Transverse colon (tissue), 4 donors: Measurements from ENCODE around the gene SOX18.
A peak's percentile ranks its signal among the peaks of the same experiment; 100 is the strongest.

Experiments used
- EP300 ChIP-seq: sonication (generic); formaldehyde crosslinking; IDR thresholded peaks from one replicate; pipeline ENCODE4 v1.6.1; 2017; ENCODE audit warnings: antibody characterized with exemption, low read depth
- POLR2A ChIP-seq: fragments of 450-650 bp; IDR thresholded peaks from one replicate; pipeline ENCODE4 v1.6.1; 2016; ENCODE audit warnings: antibody characterized with exemption, mild to moderate bottlenecking, moderate library complexity
- POLR2AphosphoS5 ChIP-seq, 3 donors: sonication (generic); formaldehyde crosslinking; IDR thresholded peaks; one replicate each; pipeline ENCODE4 v1.6.1; 2016; ENCODE audit warnings: antibody characterized with exemption in 3 of 3
- TF ChIP-seq, protein P1 (sequence below), 5 experiments: fragments of 200-600 bp in 3 of 5; fragments of 450-650 bp in 2 of 5; sonication (generic) in 3 of 5; IDR thresholded peaks; 1 replicate in 2 of 5; 2 replicates in 3 of 5; pipeline ENCODE4 v1.5.1; 2016 to 2017; ENCODE audit warnings: antibody characterized with exemption in 5 of 5, inconsistent platforms in 3 of 5, mild to moderate bottlenecking in 2 of 5, moderate library complexity in 1 of 5

DNA sequence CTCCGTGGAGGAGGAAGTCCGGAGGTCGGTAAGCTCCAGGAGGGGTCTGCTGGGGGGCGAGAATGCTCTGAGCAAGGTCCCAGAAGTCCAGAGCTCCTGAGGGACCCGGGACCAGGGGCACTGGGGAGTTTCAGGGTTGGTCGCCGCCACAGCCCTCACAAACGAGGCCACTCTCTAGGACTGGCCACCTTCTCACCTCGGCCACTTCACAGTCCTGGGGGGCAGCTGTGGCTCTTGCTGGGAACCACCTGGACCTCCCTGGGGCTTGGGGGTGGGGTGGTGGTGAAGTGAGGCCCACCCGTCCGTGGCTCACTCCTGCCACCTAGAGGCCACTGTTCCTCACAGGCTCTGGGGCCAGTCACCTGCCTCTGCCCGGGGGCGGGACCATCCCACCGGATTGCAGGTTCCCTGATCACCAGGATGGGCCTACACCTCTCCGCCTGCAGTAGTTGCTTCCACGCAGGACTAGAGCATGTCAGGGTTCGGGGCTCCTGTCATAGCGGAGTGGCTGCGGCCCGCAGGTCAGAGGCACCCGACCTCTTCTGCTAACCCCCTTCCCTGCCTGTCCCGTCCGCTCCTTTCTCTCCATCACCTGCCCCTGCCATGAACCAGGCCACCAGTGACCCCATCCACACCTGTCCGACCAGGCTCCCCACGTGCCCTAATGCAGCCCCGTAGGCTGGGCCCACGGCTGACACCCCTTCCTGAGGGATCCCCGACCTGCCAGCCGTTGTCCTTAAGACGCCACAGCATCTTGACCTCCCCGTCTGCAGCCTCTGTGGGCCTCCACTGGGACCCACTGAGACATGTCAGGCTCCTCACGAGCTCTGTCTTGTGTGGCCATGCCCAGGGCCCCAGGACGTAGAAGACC lies 8.4 kb upstream of the SOX18 start:
- TF ChIP-seq, protein P1, sequence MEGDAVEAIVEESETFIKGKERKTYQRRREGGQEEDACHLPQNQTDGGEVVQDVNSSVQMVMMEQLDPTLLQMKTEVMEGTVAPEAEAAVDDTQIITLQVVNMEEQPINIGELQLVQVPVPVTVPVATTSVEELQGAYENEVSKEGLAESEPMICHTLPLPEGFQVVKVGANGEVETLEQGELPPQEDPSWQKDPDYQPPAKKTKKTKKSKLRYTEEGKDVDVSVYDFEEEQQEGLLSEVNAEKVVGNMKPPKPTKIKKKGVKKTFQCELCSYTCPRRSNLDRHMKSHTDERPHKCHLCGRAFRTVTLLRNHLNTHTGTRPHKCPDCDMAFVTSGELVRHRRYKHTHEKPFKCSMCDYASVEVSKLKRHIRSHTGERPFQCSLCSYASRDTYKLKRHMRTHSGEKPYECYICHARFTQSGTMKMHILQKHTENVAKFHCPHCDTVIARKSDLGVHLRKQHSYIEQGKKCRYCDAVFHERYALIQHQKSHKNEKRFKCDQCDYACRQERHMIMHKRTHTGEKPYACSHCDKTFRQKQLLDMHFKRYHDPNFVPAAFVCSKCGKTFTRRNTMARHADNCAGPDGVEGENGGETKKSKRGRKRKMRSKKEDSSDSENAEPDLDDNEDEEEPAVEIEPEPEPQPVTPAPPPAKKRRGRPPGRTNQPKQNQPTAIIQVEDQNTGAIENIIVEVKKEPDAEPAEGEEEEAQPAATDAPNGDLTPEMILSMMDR (IDR thresholded peaks at IDR 0.05): peak; percentile 72 to 85 (median 83)
- TF ChIP-seq POLR2AphosphoS5 (IDR thresholded peaks at IDR 0.05): no peak
- TF ChIP-seq POLR2A: no peak
- no peak for TF ChIP-seq EP300
